HepG2 (cell line): ENCODE data around the gene CARMIL1. TPM values are rescaled to one million over a fixed set of nuclear protein-coding genes. Genes with fewer than 3 reads are reported as not detected.

Experiments used
- CEBPB ChIP-seq: IDR thresholded peaks from 2 replicates; pipeline ENCODE4 v1.6.1; 2011; ENCODE audit warnings: low read depth, low read length, improper control_type of control experiment, borderline replicate concordance
- HDAC2 ChIP-seq: sonication (generic); formaldehyde crosslinking; IDR thresholded peaks from 2 replicates; pipeline ENCODE4 v1.4.0; 2020; ENCODE audit warnings: missing genetic modification reagents
- NFAT5 ChIP-seq: sonication (generic); formaldehyde crosslinking; IDR thresholded peaks from 2 replicates; pipeline ENCODE4 v1.4.0; 2020; ENCODE audit warnings: missing genetic modification reagents
- PHF20 ChIP-seq: sonication (generic); formaldehyde crosslinking; IDR thresholded peaks from 2 replicates; pipeline ENCODE4 v1.5.0; 2020; ENCODE audit warnings: mild to moderate bottlenecking, missing genetic modification reagents
- ZNF224 ChIP-seq: sonication (generic); formaldehyde crosslinking; IDR thresholded peaks from 2 replicates; pipeline ENCODE4 v1.5.0; 2020; ENCODE audit warnings: mild to moderate bottlenecking, missing genetic modification reagents
- ZNF253 ChIP-seq: sonication (generic); formaldehyde crosslinking; IDR thresholded peaks from 2 replicates; pipeline ENCODE4 v1.8.0; 2022; ENCODE audit warnings: mild to moderate bottlenecking, missing genetic modification reagents, borderline replicate concordance
- ZNF318 ChIP-seq: sonication (generic); formaldehyde crosslinking; IDR thresholded peaks from 2 replicates; pipeline ENCODE4 v1.4.0; 2020; ENCODE audit warnings: mild to moderate bottlenecking, missing genetic modification reagents
- ZNF468 ChIP-seq: sonication (generic); formaldehyde crosslinking; IDR thresholded peaks from 2 replicates; pipeline ENCODE4 v1.8.0; 2022; ENCODE audit warnings: mild to moderate bottlenecking, moderate library complexity, missing genetic modification reagents
- ZNF543 ChIP-seq: sonication (generic); formaldehyde crosslinking; IDR thresholded peaks from 2 replicates; pipeline ENCODE4 v1.4.0; 2020; ENCODE audit warnings: mild to moderate bottlenecking, missing genetic modification reagents
- ZNF569 ChIP-seq: sonication (generic); formaldehyde crosslinking; IDR thresholded peaks from 2 replicates; pipeline ENCODE4 v1.5.0; 2020; ENCODE audit warnings: mild to moderate bottlenecking, missing genetic modification reagents, moderate library complexity, borderline replicate concordance
- ZNF7 ChIP-seq: IDR thresholded peaks from 2 replicates; pipeline ENCODE4 v1.6.1; 2016; ENCODE audit warnings: missing biosample characterization, missing genetic modification reagents
- ZNF720 ChIP-seq: sonication (generic); formaldehyde crosslinking; IDR thresholded peaks from 2 replicates; pipeline ENCODE4 v1.4.0; 2020; ENCODE audit warnings: missing genetic modification reagents
- ZNF768 ChIP-seq: sonication (generic); formaldehyde crosslinking; IDR thresholded peaks from 2 replicates; pipeline ENCODE4 v1.4.0; 2020; ENCODE audit warnings: missing genetic modification reagents
- polyA plus RNA-seq, 8 experiments: library from polyadenylated mRNA; depleted of rRNA in 3 of 8; stranded (reverse) in 7 of 8; unstranded in 1 of 8; fragments of >200 nt; fragmentation: Illumina TruSeq in 4 of 8; extraction: Trizol in 4 of 8; gene quantifications; 2 replicates each; pipeline versions ENCODE4 v1.2.1 to v1.2.3, GENCODE V29; 2011 to 2016; ENCODE audit warnings: low read depth in 4 of 8, missing spikeins in 1 of 8, mixed read lengths in 1 of 8; ENCODE audit not compliant: insufficient read depth in 1 of 8
- total RNA-seq, 5 experiments: library from RNA; depleted of rRNA; stranded (reverse); fragments of >200 nt; fragmentation: Illumina TruSeq; extraction: Trizol; gene quantifications; 2 replicates each; pipeline ENCODE4 v1.2.3, GENCODE V29; 2016; ENCODE audit warnings: low read depth in 1 of 5

CARMIL1 gene
- total and polyA plus RNA-seq, 2 of the 13 experiments (the other 11 are each of a cell fraction or from before 2014, with no cell fraction given), result 1.8 to 2.6 TPM

- TF ChIP-seq NFAT5 (CRISPR knock-in tag), result no peak
- TF ChIP-seq ZNF7, result no peak
- TF ChIP-seq ZNF468 (CRISPR knock-in tag), result no peak
- TF ChIP-seq ZNF720 (CRISPR knock-in tag), result no peak
- peak; percentile 72; the same call in 1 of the 2 replicates for TF ChIP-seq ZNF768
- TF ChIP-seq ZNF253 (CRISPR knock-in tag), result no peak
- no peak for TF ChIP-seq PHF20 (CRISPR knock-in tag)
- no peak for TF ChIP-seq ZNF318
- no peak for TF ChIP-seq HDAC2 (CRISPR knock-in tag)
- TF ChIP-seq CEBPB, result no peak
- no peak for TF ChIP-seq ZNF224 (CRISPR knock-in tag)
- TF ChIP-seq ZNF569 (CRISPR knock-in tag), result no peak
- 0 out of 2 replicates have a peak, but pooled peaks have one; percentile 67 for TF ChIP-seq ZNF543 (CRISPR knock-in tag)
These were observed at the start of gene CARMIL1 (continued) for GRCh38 chr6:25278914-25279747.
